Kidney (tissue), 14 donors: Measurements from ENCODE around the gene GSG1. TPM values are rescaled to one million over a fixed set of nuclear protein-coding genes. Genes with fewer than 3 reads are reported as not detected.
"Not testable (repeated sequence)": the region's sequence is repeated elsewhere in the genome, so short reads cannot be mapped to it uniquely, and the experiment has no call there.

Experiments used
- DNase-seq, 5 donors: peaks; one replicate each; pipeline ENCODE4 v3.0.0-alpha.2; 2013 to 2020
- FAIRE-seq: peaks from 2 replicates; lab custom pipeline; 2012; peaks lifted over from hg19 to GRCh38; lab: Jason Lieb, UNC
- H3K27ac ChIP-seq, 2 donors: one replicate each; pipeline ENCODE4 v1.7.0; 2013; ENCODE audit warnings: low read depth in 2 of 2, low read length in 2 of 2, inconsistent platforms in 1 of 2
- H3K27me3 ChIP-seq: one replicate; pipeline ENCODE4 v1.7.1; 2013; ENCODE audit warnings: low read length, inconsistent platforms; ENCODE audit not compliant: control insufficient read depth, insufficient read depth
- H3K36me3 ChIP-seq, 3 donors: one replicate each; pipeline versions ENCODE4 v1.7.0 to v1.7.1; 2013; ENCODE audit warnings: low read length in 3 of 3, control low read depth in 1 of 3, inconsistent platforms in 1 of 3; ENCODE audit not compliant: insufficient read depth in 3 of 3, control insufficient read depth in 2 of 3
- H3K4me1 ChIP-seq, 3 donors: one replicate each; pipeline versions ENCODE4 v1.7.0 to v1.7.1; 2013; ENCODE audit warnings: low read length in 3 of 3, inconsistent platforms in 1 of 3, low read depth in 1 of 3; ENCODE audit not compliant: control insufficient read depth in 2 of 3, insufficient read depth in 2 of 3
- H3K4me3 ChIP-seq, 3 donors: one replicate each; pipeline versions ENCODE4 v1.7.0 to v1.8.1; 2013; ENCODE audit warnings: low read length in 3 of 3, control low read depth in 1 of 3, inconsistent platforms in 1 of 3
- H3K9ac ChIP-seq, 3 donors: one replicate each; pipeline versions ENCODE4 v1.7.0 to v1.7.1; 2013; ENCODE audit warnings: low read length in 3 of 3, control low read depth in 1 of 3, inconsistent platforms in 1 of 3
- H3K9me3 ChIP-seq, 3 donors: one replicate each; pipeline versions ENCODE4 v1.7.0 to v1.7.1; 2013; ENCODE audit warnings: low read length in 3 of 3, control low read depth in 1 of 3, inconsistent platforms in 1 of 3; ENCODE audit not compliant: control insufficient read depth in 2 of 3, insufficient read depth in 1 of 3
- intact Hi-C: fragments of 100-400 bp; cut with DNase I; formaldehyde crosslinking; loops from one replicate; pipeline ENCODE4 v1.11.1; 2022
- polyA plus RNA-seq: library from polyadenylated mRNA; stranded (reverse); fragments of 350-450 nt; fragmentation: Illumina TruSeq; extraction: RNeasy Lipid Tissue Mini Kit (QIAGEN cat#74804); gene quantifications from one replicate; pipeline ENCODE4 v1.2.3, GENCODE V29; 2014; ENCODE audit warnings: low read depth, low replicate concordance; ENCODE audit not compliant: insufficient read depth
- total RNA-seq: library from RNA; stranded (reverse); fragmentation: NEBNext Ultra II Directional; extraction: Animal tissue kit (Norgen Biotek cat#: 25700); gene quantifications from one replicate; pipeline ENCODE4 v1.2.1, GENCODE V29; 2021
- TF ChIP-seq, protein P1 (sequence below): IDR thresholded peaks from 3 replicates; pipeline ENCODE4 v1.5.1; 2012; ENCODE audit warnings: mild to moderate bottlenecking, moderate library complexity, borderline replicate concordance; ENCODE audit not compliant: insufficient read depth; ENCODE audit errors: extremely low read depth
- donor health status: control.
- donor health status: control.
- donor health status: control.
- donor health status: control.
- donor health status: control.
- donor health status: DM: yes; HTN: yes; CAD: no.
- donor health status: Normal renal cell carcinoma (clear cell type).

GSG1 gene
- total and polyA plus RNA-seq, 2 donors from 2014 or later, result 0.19 to 0.34 TPM

DNA sequence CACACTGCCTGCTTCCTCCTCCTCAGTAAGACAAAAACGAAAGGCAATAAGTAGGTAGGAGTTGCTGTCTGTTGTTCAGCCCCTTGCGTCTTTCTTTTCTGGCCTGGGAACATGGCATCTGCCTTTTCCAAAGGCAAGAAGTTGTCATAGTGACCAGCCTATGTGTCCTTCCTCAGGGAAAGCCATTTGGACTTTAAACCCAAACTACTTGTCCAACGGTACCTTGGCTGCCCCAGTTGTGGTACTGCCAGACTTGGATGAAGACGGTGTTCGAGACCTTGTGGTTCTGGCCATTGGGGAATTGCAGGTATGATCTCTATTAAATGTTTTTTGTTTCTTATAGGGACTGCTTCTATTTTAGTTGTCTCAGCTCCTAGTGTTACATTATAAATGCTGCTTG, 40.8 kb downstream of the GSG1 start:
- H3K27me3 ChIP-seq, result no peaks in the 10 kb centered on the region
- intact Hi-C loops, result no loop called here
- H3K4me3 ChIP-seq, result no peak overlapping the region
- no peaks in the 10 kb centered on the region for H3K4me1 ChIP-seq
- TF ChIP-seq, protein P1, sequence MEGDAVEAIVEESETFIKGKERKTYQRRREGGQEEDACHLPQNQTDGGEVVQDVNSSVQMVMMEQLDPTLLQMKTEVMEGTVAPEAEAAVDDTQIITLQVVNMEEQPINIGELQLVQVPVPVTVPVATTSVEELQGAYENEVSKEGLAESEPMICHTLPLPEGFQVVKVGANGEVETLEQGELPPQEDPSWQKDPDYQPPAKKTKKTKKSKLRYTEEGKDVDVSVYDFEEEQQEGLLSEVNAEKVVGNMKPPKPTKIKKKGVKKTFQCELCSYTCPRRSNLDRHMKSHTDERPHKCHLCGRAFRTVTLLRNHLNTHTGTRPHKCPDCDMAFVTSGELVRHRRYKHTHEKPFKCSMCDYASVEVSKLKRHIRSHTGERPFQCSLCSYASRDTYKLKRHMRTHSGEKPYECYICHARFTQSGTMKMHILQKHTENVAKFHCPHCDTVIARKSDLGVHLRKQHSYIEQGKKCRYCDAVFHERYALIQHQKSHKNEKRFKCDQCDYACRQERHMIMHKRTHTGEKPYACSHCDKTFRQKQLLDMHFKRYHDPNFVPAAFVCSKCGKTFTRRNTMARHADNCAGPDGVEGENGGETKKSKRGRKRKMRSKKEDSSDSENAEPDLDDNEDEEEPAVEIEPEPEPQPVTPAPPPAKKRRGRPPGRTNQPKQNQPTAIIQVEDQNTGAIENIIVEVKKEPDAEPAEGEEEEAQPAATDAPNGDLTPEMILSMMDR, result no peak
- no peak overlapping the region for H3K9ac ChIP-seq
- DNase-seq (no peak), FAIRE-seq (no peak)
- peaks cover 0 to 12% (median 10%) of the 10 kb centered on the region in 3 donors for H3K36me3 ChIP-seq
- no peak overlapping the region for H3K27ac ChIP-seq
- H3K9me3 ChIP-seq, result no peaks in the 10 kb centered on the region

DNA sequence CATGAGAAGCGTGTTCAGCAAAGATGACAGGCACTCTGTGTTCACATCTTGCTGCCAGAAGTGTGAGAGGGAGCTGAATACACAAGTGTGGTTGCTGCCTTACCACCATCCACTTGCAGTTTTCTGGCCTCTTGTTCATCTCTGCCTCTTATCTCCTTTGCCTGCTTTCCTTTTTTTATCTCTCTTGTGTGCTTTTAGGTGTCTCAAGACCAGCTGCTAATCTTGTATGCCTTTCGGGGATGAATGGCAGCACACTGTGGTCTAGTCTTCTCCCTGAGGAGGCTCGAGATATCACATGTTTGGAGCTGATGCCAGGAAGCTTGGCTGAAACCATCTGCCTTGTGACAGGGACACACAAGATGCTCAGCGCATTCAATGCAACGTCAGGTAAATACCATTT, 42.1 kb downstream of the GSG1 start:
- Histone ChIP-seq H3K9me3 (no peaks in the 10 kb centered on the region), H3K27me3 (no peaks in the 10 kb centered on the region), H3K4me3 (no peak overlapping the region), H3K9ac (no peak overlapping the region), H3K36me3 (peaks cover 0 to 12% (median 7%) of the 10 kb centered on the region in 3 donors), H3K4me1 (no peaks in the 10 kb centered on the region), H3K27ac (no peak overlapping the region)
- FAIRE-seq (no peak), DNase-seq (no peak)
- intact Hi-C loops, result no loop called here
- TF ChIP-seq, protein P1, result no peak

DNA sequence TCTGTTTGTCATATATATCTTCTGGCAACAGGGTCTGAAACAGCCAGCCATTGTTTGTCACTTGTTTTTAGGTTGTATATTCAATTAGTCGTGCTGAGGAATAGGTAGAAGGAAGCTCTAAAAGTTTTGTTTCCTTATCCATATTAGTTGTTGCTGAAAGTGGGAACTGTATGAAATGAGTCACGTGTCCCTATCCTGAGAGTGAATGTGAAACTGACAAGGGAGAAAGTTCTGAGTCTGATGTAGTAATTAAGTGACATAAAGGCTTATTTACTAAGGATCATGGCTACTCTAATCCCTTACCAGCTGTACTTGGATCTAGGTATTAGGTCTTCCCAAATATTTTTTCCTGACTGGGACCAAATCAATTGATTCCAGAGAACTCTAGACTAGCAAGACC, 42.9 kb downstream of the GSG1 start:
- Histone ChIP-seq H3K36me3 (peaks cover 0 to 12% (median 7%) of the 10 kb centered on the region in 3 donors), H3K4me1 (no peaks in the 10 kb centered on the region), H3K9me3 (no peaks in the 10 kb centered on the region), H3K27me3 (no peaks in the 10 kb centered on the region), H3K4me3 (no peak overlapping the region), H3K9ac (no peak overlapping the region), H3K27ac (no peak overlapping the region)
- intact Hi-C loops, result no loop called here
- FAIRE-seq, result no peak
- TF ChIP-seq, protein P1, result no peak
- DNase-seq, result no peak

DNA sequence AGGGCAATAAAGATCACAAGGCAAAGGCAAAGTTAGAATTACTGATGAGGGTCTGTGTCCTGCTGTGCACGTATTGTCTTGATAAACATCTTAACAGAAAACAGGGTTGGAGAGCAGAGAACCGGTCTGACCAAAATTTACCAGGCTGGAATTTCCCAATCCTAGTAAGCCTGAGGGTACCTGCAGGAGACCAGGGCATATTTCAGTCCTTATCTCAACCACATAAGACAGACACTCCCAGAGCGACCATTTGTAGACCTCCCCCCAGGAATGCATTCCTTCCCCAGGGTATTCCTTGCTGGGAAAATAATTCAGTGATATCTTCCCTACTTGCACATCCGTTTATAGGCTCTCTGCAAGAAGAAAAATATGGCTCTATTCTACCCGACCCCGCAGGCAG, 49.9 kb downstream of the GSG1 start:
- H3K9me3 ChIP-seq, H3K36me3 ChIP-seq, H3K4me3 ChIP-seq, DNase-seq, intact Hi-C loops, H3K27me3 ChIP-seq, H3K9ac ChIP-seq, H3K4me1 ChIP-seq, FAIRE-seq, H3K27ac ChIP-seq: not testable (repeated sequence)
